Measurements from ENCODE around the gene CD22. TPM values are rescaled to one million over a fixed set of nuclear protein-coding genes. Genes with fewer than 3 reads are reported as not detected.

The CD22 gene
- total and polyA plus RNA-seq, 2 of the 13 experiments (the other 11 are each of a cell fraction or from before 2014, with no cell fraction given) = 0.71 to 1.7 TPM

DNA sequence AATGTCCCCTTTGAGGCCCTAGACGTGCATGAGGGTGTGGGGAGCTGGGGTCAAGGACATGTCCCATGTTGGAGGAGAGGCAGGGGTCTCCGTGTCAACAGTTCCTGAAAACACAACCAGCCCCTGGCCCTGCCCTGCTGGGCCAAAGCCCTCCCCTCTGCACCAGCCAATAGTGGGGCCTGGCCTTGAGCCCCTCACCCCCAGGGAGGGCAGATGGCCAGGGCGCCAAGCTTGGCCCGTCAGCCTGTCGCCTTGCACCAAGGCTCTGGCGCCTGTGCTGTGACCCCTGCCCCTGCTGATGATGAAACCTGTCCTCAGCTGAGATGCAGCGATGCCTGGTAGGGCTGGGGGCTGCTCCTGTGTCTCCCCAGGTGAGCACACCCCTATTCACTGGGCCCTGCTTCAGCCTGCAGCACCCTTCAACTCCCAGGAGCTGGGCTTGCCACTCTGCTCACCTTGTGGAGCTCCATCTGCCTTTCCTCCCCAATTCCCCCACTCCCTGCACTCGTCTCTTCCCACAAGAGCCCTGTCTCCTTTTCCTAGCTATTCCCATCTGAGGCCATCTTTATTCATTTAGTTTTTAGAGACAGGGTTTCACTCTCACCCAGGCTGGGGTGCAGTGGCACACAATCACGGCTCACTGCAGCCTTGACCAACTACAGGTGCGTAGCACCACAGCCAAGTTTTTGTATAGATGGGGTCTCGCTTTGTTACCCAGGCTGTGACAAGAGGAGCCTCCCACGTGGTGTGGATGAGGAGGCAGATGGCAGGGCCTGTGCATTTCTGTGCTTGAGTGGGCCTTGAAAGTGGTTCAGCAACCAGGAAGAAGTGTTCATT lies 48.8 kb upstream of the CD22 start (continued):
- TF ChIP-seq SOX6 (IDR thresholded peaks at IDR 0.05) = no peak
- TF ChIP-seq SOX6 (CRISPR knock-in tag; IDR thresholded peaks at IDR 0.05) = peak; percentile 19; the same call in 1 of the 2 replicates
- TF ChIP-seq STAT5B (CRISPR knock-in tag; IDR thresholded peaks at IDR 0.05) = no peak
- peak; percentile 68; the same call in 1 of the 2 replicates for TF ChIP-seq NR2F2 (IDR thresholded peaks at IDR 0.05; ENCODE audit: borderline replicate concordance, low read depth)
- TF ChIP-seq NKX3-1 (CRISPR knock-in tag; IDR thresholded peaks at IDR 0.05) = no peak
- TF ChIP-seq ATF7 (IDR thresholded peaks at IDR 0.05) = no peak
- peak; percentile 70; the same call in 1 of the 2 replicates for TF ChIP-seq ATF7 (CRISPR knock-in tag; IDR thresholded peaks at IDR 0.05)
- TF ChIP-seq ZZZ3 (CRISPR knock-in tag; IDR thresholded peaks at IDR 0.05; ENCODE audit: borderline replicate concordance) = peak; percentile 78; the same call in 1 of the 2 replicates
- peak; percentile 54; the same call in 1 of the 2 replicates for TF ChIP-seq DPF2 (CRISPR knock-in tag; IDR thresholded peaks at IDR 0.05; ENCODE audit: borderline replicate concordance, low read depth)
- peak; percentile 97 for TF ChIP-seq BCL6 (CRISPR knock-in tag; IDR thresholded peaks at IDR 0.05)
- TF ChIP-seq ZSCAN9 (CRISPR knock-in tag; IDR thresholded peaks at IDR 0.05; ENCODE audit: borderline replicate concordance) = no peak
- no peak for TF ChIP-seq ZNF672 (CRISPR knock-in tag; IDR thresholded peaks at IDR 0.05)
- no peak for TF ChIP-seq ZBTB38 (CRISPR knock-in tag; IDR thresholded peaks at IDR 0.05)
- peak; percentile 52 for TF ChIP-seq POLR2G (IDR thresholded peaks at IDR 0.05; ENCODE audit: low read depth, low read length)
- peak; percentile 69 for TF ChIP-seq RAD21 (CRISPR knock-in tag; IDR thresholded peaks at IDR 0.05)
- TF ChIP-seq, protein P1, sequence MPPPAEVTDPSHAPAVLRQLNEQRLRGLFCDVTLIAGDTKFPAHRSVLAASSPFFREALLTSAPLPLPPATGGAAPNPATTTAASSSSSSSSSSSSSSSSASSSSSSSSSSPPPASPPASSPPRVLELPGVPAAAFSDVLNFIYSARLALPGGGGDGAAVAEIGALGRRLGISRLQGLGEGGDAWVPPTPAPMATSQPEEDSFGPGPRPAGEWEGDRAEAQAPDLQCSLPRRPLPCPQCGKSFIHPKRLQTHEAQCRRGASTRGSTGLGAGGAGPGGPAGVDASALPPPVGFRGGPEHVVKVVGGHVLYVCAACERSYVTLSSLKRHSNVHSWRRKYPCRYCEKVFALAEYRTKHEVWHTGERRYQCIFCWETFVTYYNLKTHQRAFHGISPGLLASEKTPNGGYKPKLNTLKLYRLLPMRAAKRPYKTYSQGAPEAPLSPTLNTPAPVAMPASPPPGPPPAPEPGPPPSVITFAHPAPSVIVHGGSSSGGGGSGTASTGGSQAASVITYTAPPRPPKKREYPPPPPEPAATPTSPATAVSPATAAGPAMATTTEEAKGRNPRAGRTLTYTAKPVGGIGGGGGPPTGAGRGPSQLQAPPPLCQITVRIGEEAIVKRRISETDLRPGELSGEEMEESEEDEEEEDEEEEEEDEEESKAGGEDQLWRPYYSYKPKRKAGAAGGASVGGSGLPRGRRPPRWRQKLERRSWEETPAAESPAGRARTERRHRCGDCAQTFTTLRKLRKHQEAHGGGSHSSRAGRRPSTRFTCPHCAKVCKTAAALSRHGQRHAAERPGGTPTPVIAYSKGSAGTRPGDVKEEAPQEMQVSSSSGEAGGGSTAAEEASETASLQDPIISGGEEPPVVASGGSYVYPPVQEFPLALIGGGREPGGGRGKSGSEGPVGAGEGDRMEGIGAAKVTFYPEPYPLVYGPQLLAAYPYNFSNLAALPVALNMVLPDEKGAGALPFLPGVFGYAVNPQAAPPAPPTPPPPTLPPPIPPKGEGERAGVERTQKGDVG (CRISPR knock-in tag; IDR thresholded peaks at IDR 0.05; ENCODE audit: borderline replicate concordance) = 0 out of 2 replicates have a peak, but pooled peaks have one; percentile 17
- TF ChIP-seq ZNF891 (CRISPR knock-in tag; IDR thresholded peaks at IDR 0.05) = no peak
- TF ChIP-seq, protein P2, sequence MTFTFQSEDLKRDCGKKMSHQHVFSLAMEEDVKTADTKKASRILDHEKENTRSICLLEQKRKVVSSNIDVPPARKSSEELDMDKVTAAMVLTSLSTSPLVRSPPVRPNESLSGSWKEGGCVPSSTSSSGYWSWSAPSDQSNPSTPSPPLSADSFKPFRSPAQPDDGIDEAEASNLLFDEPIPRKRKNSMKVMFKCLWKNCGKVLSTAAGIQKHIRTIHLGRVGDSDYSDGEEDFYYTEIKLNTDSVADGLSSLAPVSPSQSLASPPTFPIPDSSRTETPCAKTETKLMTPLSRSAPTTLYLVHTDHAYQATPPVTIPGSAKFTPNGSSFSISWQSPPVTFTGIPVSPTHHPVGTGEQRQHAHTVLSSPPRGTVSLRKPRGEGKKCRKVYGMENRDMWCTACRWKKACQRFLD (CRISPR knock-in tag; IDR thresholded peaks at IDR 0.05; ENCODE audit: borderline replicate concordance) = no peak
- TF ChIP-seq ZNF792 (CRISPR knock-in tag; IDR thresholded peaks at IDR 0.05) = 0 out of 2 replicates have a peak, but pooled peaks have one; percentile 21
- 0 out of 2 replicates have a peak, but pooled peaks have one; percentile 31 for TF ChIP-seq NRL (CRISPR knock-in tag; IDR thresholded peaks at IDR 0.05; ENCODE audit: borderline replicate concordance)
- TF ChIP-seq, protein P3, sequence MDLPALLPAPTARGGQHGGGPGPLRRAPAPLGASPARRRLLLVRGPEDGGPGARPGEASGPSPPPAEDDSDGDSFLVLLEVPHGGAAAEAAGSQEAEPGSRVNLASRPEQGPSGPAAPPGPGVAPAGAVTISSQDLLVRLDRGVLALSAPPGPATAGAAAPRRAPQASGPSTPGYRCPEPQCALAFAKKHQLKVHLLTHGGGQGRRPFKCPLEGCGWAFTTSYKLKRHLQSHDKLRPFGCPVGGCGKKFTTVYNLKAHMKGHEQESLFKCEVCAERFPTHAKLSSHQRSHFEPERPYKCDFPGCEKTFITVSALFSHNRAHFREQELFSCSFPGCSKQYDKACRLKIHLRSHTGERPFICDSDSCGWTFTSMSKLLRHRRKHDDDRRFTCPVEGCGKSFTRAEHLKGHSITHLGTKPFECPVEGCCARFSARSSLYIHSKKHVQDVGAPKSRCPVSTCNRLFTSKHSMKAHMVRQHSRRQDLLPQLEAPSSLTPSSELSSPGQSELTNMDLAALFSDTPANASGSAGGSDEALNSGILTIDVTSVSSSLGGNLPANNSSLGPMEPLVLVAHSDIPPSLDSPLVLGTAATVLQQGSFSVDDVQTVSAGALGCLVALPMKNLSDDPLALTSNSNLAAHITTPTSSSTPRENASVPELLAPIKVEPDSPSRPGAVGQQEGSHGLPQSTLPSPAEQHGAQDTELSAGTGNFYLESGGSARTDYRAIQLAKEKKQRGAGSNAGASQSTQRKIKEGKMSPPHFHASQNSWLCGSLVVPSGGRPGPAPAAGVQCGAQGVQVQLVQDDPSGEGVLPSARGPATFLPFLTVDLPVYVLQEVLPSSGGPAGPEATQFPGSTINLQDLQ (CRISPR knock-in tag; IDR thresholded peaks at IDR 0.05) = no peak
- TF ChIP-seq FOXA1 (IDR thresholded peaks at IDR 0.05) = no peak
- peak; percentile 18; the same call in 1 of the 2 replicates for TF ChIP-seq FOXA1 (CRISPR knock-in tag; IDR thresholded peaks at IDR 0.05)
- TF ChIP-seq ZNF33A (CRISPR knock-in tag; IDR thresholded peaks at IDR 0.05; ENCODE audit: borderline replicate concordance) = no peak

Measured in HepG2 (cell line).